IMR-90 (cell line): Measurements from ENCODE around the gene PRPF6. TPM values are rescaled to one million over a fixed set of nuclear protein-coding genes. Genes with fewer than 3 reads are reported as not detected.

Experiments used
- ATAC-seq: fragments of 200-7000 bp; cut with Tn5 transposase; 2 replicates; pipeline ENCODE4 v1.9.1; 2020; ENCODE audit warnings: low read depth, mild to moderate bottlenecking, moderate library complexity
- BruUV-seq: library from RNA; stranded (reverse); fragments of 400-500 nt; replicated peaks from 2 replicates; lab custom pipeline; 2021; lab: Mats Ljungman, UMichigan
- CTCF ChIA-PET: fragments of 300-600 bp; formaldehyde crosslinking; extraction: SDS; loops from one replicate; lab custom pipeline; 2021; ENCODE audit warnings: antibody characterized with exemption; lab: Yijun Ruan, JAX
- POLR2A ChIA-PET: fragments of 300-600 bp; sonication (Branson Sonifier 250); formaldehyde crosslinking; loops from one replicate; lab custom pipeline; 2022; ENCODE audit warnings: antibody characterized with exemption; ENCODE audit not compliant: unreplicated experiment; lab: Charles Lee
- DNase-seq: peaks from one replicate; pipeline ENCODE4 v3.0.0; 2013
- H2AFZ ChIP-seq: replicated peaks from 2 replicates; pipeline ENCODE3; 2013; ENCODE audit warnings: low read length, mild to moderate bottlenecking; ENCODE audit not compliant: poor library complexity
- H2AK5ac ChIP-seq: 2 replicates; pipeline ENCODE4 v1.6.1; 2013; ENCODE audit warnings: low read depth, low read length, inconsistent platforms
- H2AK9ac ChIP-seq: replicated peaks from 2 replicates; pipeline ENCODE3; 2013; ENCODE audit warnings: mild to moderate bottlenecking, low read depth, low read length, moderate library complexity; ENCODE audit not compliant: poor library complexity
- H2BK120ac ChIP-seq: 2 replicates; pipeline ENCODE4 v1.6.1; 2013; ENCODE audit warnings: low read depth, low read length, inconsistent platforms
- H2BK15ac ChIP-seq: 3 replicates; pipeline ENCODE4 v1.6.1; 2013; ENCODE audit warnings: low read depth, low read length, inconsistent platforms
- H2BK20ac ChIP-seq: 2 replicates; pipeline ENCODE4 v1.6.1; 2013; ENCODE audit warnings: low read depth, mild to moderate bottlenecking, inconsistent platforms, low read length, moderate library complexity
- H2BK5ac ChIP-seq: 2 replicates; pipeline ENCODE4 v1.6.1; 2013; ENCODE audit warnings: mild to moderate bottlenecking, low read depth, low read length, inconsistent platforms; ENCODE audit not compliant: poor library complexity, severe bottlenecking
- H3K14ac ChIP-seq: replicated peaks from 2 replicates; pipeline ENCODE4 v1.6.1; 2013; ENCODE audit warnings: low read depth, low read length, inconsistent platforms
- H3K18ac ChIP-seq: 2 replicates; pipeline ENCODE4 v1.6.1; 2013; ENCODE audit warnings: low read depth, low read length, control low read depth
- H3K23ac ChIP-seq: 2 replicates; pipeline ENCODE4 v1.6.1; 2013; ENCODE audit warnings: low read depth, low read length, inconsistent platforms
- H3K27ac ChIP-seq: 2 replicates; pipeline ENCODE4 v1.5.1; 2013; ENCODE audit warnings: mild to moderate bottlenecking, control low read depth, low read length; ENCODE audit not compliant: insufficient read depth
- H3K27me3 ChIP-seq: 2 replicates; pipeline ENCODE4 v1.6.1; 2013; ENCODE audit warnings: low read length; ENCODE audit not compliant: control insufficient read depth, insufficient read depth
- H3K36me3 ChIP-seq: 2 replicates; pipeline ENCODE4 v1.6.1; 2013; ENCODE audit warnings: low read length, mixed read lengths; ENCODE audit not compliant: control insufficient read depth, insufficient read depth
- H3K4ac ChIP-seq: 2 replicates; pipeline ENCODE4 v1.6.1; 2013; ENCODE audit warnings: low read depth, low read length, inconsistent platforms
- H3K4me1 ChIP-seq: 2 replicates; pipeline ENCODE4 v1.6.1; 2013; ENCODE audit warnings: low read length, mixed read lengths; ENCODE audit not compliant: control insufficient read depth, insufficient read depth
- H3K4me2 ChIP-seq: 2 replicates; pipeline ENCODE4 v1.6.1; 2013; ENCODE audit warnings: low read depth, mild to moderate bottlenecking, control low read depth, low read length, moderate library complexity
- H3K4me3 ChIP-seq: 2 replicates; pipeline ENCODE4 v1.5.1; 2013; ENCODE audit warnings: low read depth, mild to moderate bottlenecking, control low read depth, low read length, moderate library complexity; ENCODE audit not compliant: insufficient read depth
- H3K56ac ChIP-seq: 2 replicates; pipeline ENCODE4 v1.6.1; 2013; ENCODE audit warnings: low read length, inconsistent platforms; ENCODE audit not compliant: insufficient read depth; ENCODE audit errors: extremely low read depth
- H3K79me1 ChIP-seq, 2 experiments: 2 replicates each; pipeline ENCODE4 v1.6.1; 2013; ENCODE audit warnings: low read length in 2 of 2, inconsistent platforms in 1 of 2, low read depth in 1 of 2
- H3K9ac ChIP-seq: 2 replicates; pipeline ENCODE4 v1.6.1; 2013; ENCODE audit warnings: low read depth, low read length, control low read depth
- H3K9me1 ChIP-seq: 2 replicates; pipeline ENCODE4 v1.6.1; 2013; ENCODE audit warnings: low read length, inconsistent platforms; ENCODE audit not compliant: insufficient read depth
- H3K9me3 ChIP-seq: 2 replicates; pipeline ENCODE4 v1.6.1; 2013; ENCODE audit warnings: low read length; ENCODE audit not compliant: control insufficient read depth, insufficient read depth
- H4K20me1 ChIP-seq: 2 replicates; pipeline ENCODE4 v1.6.1; 2013; ENCODE audit warnings: low read length, inconsistent platforms; ENCODE audit not compliant: insufficient read depth
- H4K5ac ChIP-seq: 2 replicates; pipeline ENCODE4 v1.6.1; 2013; ENCODE audit warnings: mild to moderate bottlenecking, low read depth, low read length, control low read depth
- H4K8ac ChIP-seq, 2 experiments: 2 replicates each; pipeline ENCODE4 v1.6.1; 2013; ENCODE audit warnings: low read depth in 2 of 2, low read length in 2 of 2, control low read depth in 1 of 2, inconsistent platforms in 1 of 2
- H4K91ac ChIP-seq: 2 replicates; pipeline ENCODE4 v1.6.1; 2013; ENCODE audit warnings: low read depth, low read length, inconsistent platforms; ENCODE audit not compliant: insufficient read depth
- CEBPB ChIP-seq: IDR thresholded peaks from 2 replicates; pipeline ENCODE4 v1.6.1; 2012; ENCODE audit warnings: low read depth, low read length, improper control_type of control experiment
- FOS ChIP-seq: fragments of 150-350 bp; IDR thresholded peaks from 2 replicates; pipeline ENCODE4 v1.6.1; 2016; ENCODE audit warnings: low read depth, low read length
- WGBS, 2 experiments: methylation state at CpG; one replicate each; pipeline versions ENCODE4 v1.1.5 to v1.1.7; 2013; ENCODE audit warnings: missing lambda C conversion rate in 2 of 2; ENCODE audit not compliant: insufficient read length in 1 of 2; ENCODE audit errors: extremely low coverage in 2 of 2; 5-methylcytosine and 5-hydroxymethylcytosine counted together
- dilution Hi-C: fragments of 300-500 bp; cut with HindIII; formaldehyde crosslinking; loops from one replicate; pipeline ENCODE4 v1.14.3; 2018; ENCODE audit warnings: low sequenced_read_pairs; ENCODE audit not compliant: unreplicated experiment
- in situ Hi-C: fragments of 300-500 bp; cut with MboI; formaldehyde crosslinking; loops from 3 replicates; pipeline ENCODE4 v1.14.3; 2019; ENCODE audit warnings: low sequenced_read_pairs, inconsistent platforms, mixed read lengths
- intact Hi-C: fragments of 100-400 bp; cut with micrococcal nuclease; formaldehyde crosslinking; loops from 2 replicates; pipeline ENCODE4 v1.10.0; 2022
- polyA plus RNA-seq, 3 experiments: library from polyadenylated mRNA; depleted of rRNA; stranded (reverse); fragments of >200 nt; gene quantifications; 2 replicates each; pipeline ENCODE4 v1.2.3, GENCODE V29; 2012; ENCODE audit warnings: low replicate concordance in 1 of 3
- total RNA-seq: library from RNA; depleted of rRNA; stranded (reverse); fragments of >200 nt; gene quantifications from 2 replicates; pipeline ENCODE4 v1.2.3, GENCODE V29; 2012

The PRPF6 gene
- total and polyA plus RNA-seq, 2 of the 4 experiments (the other 2 are of a cell fraction): 43.5 to 71.3 TPM

DNA sequence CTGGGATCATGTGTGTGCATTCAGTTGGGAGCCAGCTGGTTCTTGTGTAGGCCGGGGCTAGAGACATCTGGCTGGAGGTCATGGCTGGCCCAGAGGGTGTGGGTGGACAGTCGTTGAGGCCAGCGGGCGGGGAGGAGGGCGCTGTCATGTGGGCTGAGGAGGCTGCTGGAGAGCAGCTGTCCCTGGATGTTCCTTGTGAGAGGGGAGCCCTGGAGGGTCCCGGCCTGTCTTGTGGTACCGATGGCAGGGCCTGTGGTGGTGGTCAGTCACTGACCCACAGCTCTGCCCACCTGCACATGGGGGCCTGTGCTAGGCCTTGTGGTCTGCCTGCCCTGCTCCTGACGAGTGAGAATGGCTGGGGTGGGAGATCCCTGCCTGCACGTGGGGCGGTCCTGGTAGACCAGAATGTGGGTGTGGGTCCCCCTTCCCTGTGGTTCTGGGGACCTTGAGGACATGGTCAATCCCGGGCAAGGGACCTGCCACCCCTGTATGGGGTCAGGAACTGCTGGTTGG lies 53.1 kb downstream of the PRPF6 start:
- H3K27ac ChIP-seq: no peak overlapping the region
- TF ChIP-seq CEBPB (no peak), FOS (no peak)
- POLR2A ChIA-PET: no interaction called here
- in situ Hi-C loops (no loop called here), intact Hi-C loops (no loop called here), dilution Hi-C loops (no loop called here)
- no peak overlapping the region for H2AK9ac ChIP-seq
- H2BK5ac ChIP-seq: no peak overlapping the region
- H3K9me3 ChIP-seq: no peaks in the 10 kb centered on the region
- no peak overlapping the region for H3K4ac ChIP-seq
- no peak overlapping the region for H4K91ac ChIP-seq
- no peak overlapping the region for H2BK20ac ChIP-seq
- H2BK120ac ChIP-seq: no peak overlapping the region
- peaks cover 5% of the 10 kb centered on the region; the same call in 1 of the 2 replicates for H4K20me1 ChIP-seq
- CTCF ChIA-PET: no interaction called here
- H3K23ac ChIP-seq: no peak overlapping the region
- ATAC-seq: no peak
- no peak overlapping the region for H4K8ac ChIP-seq
- no TSS peak for BruUV-seq
- no peak overlapping the region for H3K18ac ChIP-seq
- H3K4me3 ChIP-seq: no peak overlapping the region
- H2AK5ac ChIP-seq: no peak overlapping the region
- H3K14ac ChIP-seq: no peak overlapping the region
- no peak overlapping the region for H2AFZ ChIP-seq
- WGBS, 2 experiments: no CpG with 5 or more reads among the region's 11 CpGs
- no peak overlapping the region for H3K4me2 ChIP-seq
- H4K5ac ChIP-seq: no peak overlapping the region
- H3K36me3 ChIP-seq: peaks cover 36% of the 10 kb centered on the region
- H3K56ac ChIP-seq: no peak overlapping the region
- H3K27me3 ChIP-seq: peaks cover 10% of the 10 kb centered on the region; the same call in 1 of the 2 replicates
- DNase-seq: no peak
- no peak overlapping the region for H3K9ac ChIP-seq
- H3K9me1 ChIP-seq: no peaks in the 10 kb centered on the region
- no peaks in the 10 kb centered on the region for H3K79me1 ChIP-seq
- no peak overlapping the region for H2BK15ac ChIP-seq
- H3K4me1 ChIP-seq: peaks cover 4% of the 10 kb centered on the region; the same call in 1 of the 2 replicates
